Measurements from ENCODE around the gene IL1A. TPM values are rescaled to one million over a fixed set of nuclear protein-coding genes. Genes with fewer than 3 reads are reported as not detected.

IL1A gene
- total and polyA plus RNA-seq, 2 experiments from 2014 or later, result 1.4 to 2.3 TPM

GRCh38 chr2:112791693-112792230 is 7.5 kb upstream of the IL1A start:
- Histone ChIP-seq H3K4me1 (ENCODE audit: insufficient read depth) (no peaks in the 10 kb centered on the region), H3K9me2 (replicated peaks; ENCODE audit: insufficient read depth) (no peaks in the 10 kb centered on the region), H3K9me3 (ENCODE audit: low read depth) (no peaks in the 10 kb centered on the region), H4K20me1 (ENCODE audit: insufficient read depth, poor library complexity, severe bottlenecking) (no peaks in the 10 kb centered on the region), H3K27me3 (no peaks in the 10 kb centered on the region), H3K27ac (no peak overlapping the region), H3K36me3 (replicated peaks; ENCODE audit: insufficient read depth, low read depth) (no peaks in the 10 kb centered on the region), H2AFZ (no peak overlapping the region), H3K4me3 (no peak overlapping the region), H3K4me2 (no peak overlapping the region), H3K79me2 (no peaks in the 10 kb centered on the region)
- no peak for DNase-seq (ENCODE audit: low spot score)
- 90% methylated on average over 3 of the region's 3 CpGs for WGBS (ENCODE audit: low lambda C conversion rate, missing lambda C conversion rate)
- TF ChIP-seq EZH2 (IDR thresholded peaks at IDR 0.05; ENCODE audit: borderline replicate concordance) (no peak), CTCF (IDR thresholded peaks at IDR 0.05; ENCODE audit: poor library complexity) (no peak), EZH2phosphoT487 (IDR thresholded peaks at IDR 0.05; ENCODE audit: low read depth, severe bottlenecking, unreplicated experiment) (no peak)

- WGBS (ENCODE audit: low lambda C conversion rate, missing lambda C conversion rate), result 95% methylated on average over 3 of the region's 3 CpGs
- H3K4me1 ChIP-seq (ENCODE audit: insufficient read depth), result no peaks in the 10 kb centered on the region
- H3K79me2 ChIP-seq, result no peaks in the 10 kb centered on the region
- H3K9me2 ChIP-seq (replicated peaks; ENCODE audit: insufficient read depth), result no peaks in the 10 kb centered on the region
- H3K4me2 ChIP-seq, result no peak overlapping the region
- no peak for TF ChIP-seq CTCF (IDR thresholded peaks at IDR 0.05; ENCODE audit: poor library complexity)
- TF ChIP-seq EZH2 (IDR thresholded peaks at IDR 0.05; ENCODE audit: borderline replicate concordance), result no peak
- no peak for TF ChIP-seq EZH2phosphoT487 (IDR thresholded peaks at IDR 0.05; ENCODE audit: low read depth, severe bottlenecking, unreplicated experiment)
- no peak overlapping the region for H3K4me3 ChIP-seq
- H3K27me3 ChIP-seq, result no peaks in the 10 kb centered on the region
- H4K20me1 ChIP-seq (ENCODE audit: insufficient read depth, poor library complexity, severe bottlenecking), result no peaks in the 10 kb centered on the region
- no peaks in the 10 kb centered on the region for H3K36me3 ChIP-seq (replicated peaks; ENCODE audit: insufficient read depth, low read depth)
- no peak for DNase-seq (ENCODE audit: low spot score)
- H3K27ac ChIP-seq, result no peak overlapping the region
- H2AFZ ChIP-seq, result no peak overlapping the region
- H3K9me3 ChIP-seq (ENCODE audit: low read depth), result no peaks in the 10 kb centered on the region
Observed at GRCh38 chr2:112791019-112791418, 6.7 kb upstream of the IL1A start.

- Histone ChIP-seq H3K9me3 (ENCODE audit: low read depth) (no peaks in the 10 kb centered on the region), H3K27me3 (no peaks in the 10 kb centered on the region), H3K36me3 (replicated peaks; ENCODE audit: insufficient read depth, low read depth) (no peaks in the 10 kb centered on the region), H3K79me2 (no peaks in the 10 kb centered on the region), H2AFZ (no peak overlapping the region), H3K4me1 (ENCODE audit: insufficient read depth) (no peaks in the 10 kb centered on the region), H3K4me2 (no peak overlapping the region), H3K4me3 (no peak overlapping the region), H4K20me1 (ENCODE audit: insufficient read depth, poor library complexity, severe bottlenecking) (no peaks in the 10 kb centered on the region), H3K27ac (no peak overlapping the region), H3K9me2 (replicated peaks; ENCODE audit: insufficient read depth) (no peaks in the 10 kb centered on the region)
- no peak for DNase-seq (ENCODE audit: low spot score)
- 98% methylated on average over 5 of the region's 5 CpGs for WGBS (ENCODE audit: low lambda C conversion rate, missing lambda C conversion rate)
- no peak for TF ChIP-seq EZH2 (IDR thresholded peaks at IDR 0.05; ENCODE audit: borderline replicate concordance)
- no peak for TF ChIP-seq EZH2phosphoT487 (IDR thresholded peaks at IDR 0.05; ENCODE audit: low read depth, severe bottlenecking, unreplicated experiment)
- no peak for TF ChIP-seq CTCF (IDR thresholded peaks at IDR 0.05; ENCODE audit: poor library complexity)
Observed at GRCh38 chr2:112790305-112790704, 6.0 kb upstream of the IL1A start.
